Activated CD4-positive, alpha-beta T cell treated with anti-CD3 and anti-CD28 coated beads, Interleukin-2, amount 10 ng/mL, durations not matched to agents 24 days and 14 days (primary cell): ENCODE measurements around the gene PP2D1. TPM values are rescaled to one million over a fixed set of nuclear protein-coding genes. Genes with fewer than 3 reads are reported as not detected.
A peak's percentile ranks its signal among the peaks of the same experiment; 100 is the strongest.

ENCODE experiments used
- DNase-seq: peaks from one replicate; pipeline ENCODE4 v3.0.0; 2022
- H3K27ac Mint-ChIP-seq: one replicate; pipeline ENCODE4 v1.8.0; 2022; ENCODE audit warnings: mild to moderate bottlenecking, mixed read lengths
- H3K27me3 Mint-ChIP-seq: one replicate; pipeline ENCODE4 v1.8.0; 2022; ENCODE audit warnings: mixed read lengths
- H3K36me3 Mint-ChIP-seq: one replicate; pipeline ENCODE4 v1.8.0; 2022; ENCODE audit warnings: low read depth, mild to moderate bottlenecking, mixed read lengths
- H3K4me1 Mint-ChIP-seq: one replicate; pipeline ENCODE4 v1.8.0; 2021; ENCODE audit warnings: mixed read lengths
- H3K4me3 Mint-ChIP-seq: one replicate; pipeline ENCODE4 v1.8.0; 2022; ENCODE audit warnings: mild to moderate bottlenecking, moderate library complexity, mixed read lengths
- H3K9me3 Mint-ChIP-seq: one replicate; pipeline ENCODE4 v1.8.0; 2021; ENCODE audit warnings: mixed read lengths
- intact Hi-C: fragments of 100-400 bp; cut with micrococcal nuclease; formaldehyde crosslinking; loops from one replicate; pipeline ENCODE4 v1.15.1; 2023
- total RNA-seq: library from RNA; stranded (reverse); gene quantifications from 2 replicates; pipeline ENCODE4 v1.2.3, GENCODE V29; 2022

Gene PP2D1
- total RNA-seq, 1 donor from 2014 or later = not detected

DNA sequence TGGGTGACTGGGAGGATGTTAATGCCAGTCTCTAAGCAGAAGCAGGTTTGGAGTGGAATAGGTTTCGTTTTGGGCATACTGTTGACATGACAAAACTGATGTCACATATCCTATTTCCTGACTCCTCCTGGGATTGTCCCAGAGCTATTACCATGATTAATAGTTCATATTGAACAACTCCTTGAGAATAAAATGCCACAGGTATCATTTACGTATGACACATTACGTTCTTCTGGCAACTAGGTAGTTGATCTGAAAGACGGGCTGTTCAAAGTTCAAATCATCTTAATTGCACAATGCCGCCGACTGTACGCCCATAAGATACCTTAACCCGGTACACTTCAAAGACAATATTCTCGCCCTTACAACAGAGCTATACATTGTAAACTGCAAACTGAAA lies 66.5 kb downstream of the PP2D1 start:
- Mint-ChIP-seq H3K27ac (peak overlapping the region; percentile 67), H3K36me3 (peaks cover 16% of the 10 kb centered on the region), H3K4me3 (peak overlapping the region; percentile 66), H3K27me3 (peaks cover 3% of the 10 kb centered on the region), H3K4me1 (peaks cover 23% of the 10 kb centered on the region), H3K9me3 (peaks cover 10% of the 10 kb centered on the region)
- intact Hi-C loops = loop anchor here (5.0 kb wide), 1 partner anchor 157 kb away; no protein-coding TSS in a partner anchor
- no peak for DNase-seq

DNA sequence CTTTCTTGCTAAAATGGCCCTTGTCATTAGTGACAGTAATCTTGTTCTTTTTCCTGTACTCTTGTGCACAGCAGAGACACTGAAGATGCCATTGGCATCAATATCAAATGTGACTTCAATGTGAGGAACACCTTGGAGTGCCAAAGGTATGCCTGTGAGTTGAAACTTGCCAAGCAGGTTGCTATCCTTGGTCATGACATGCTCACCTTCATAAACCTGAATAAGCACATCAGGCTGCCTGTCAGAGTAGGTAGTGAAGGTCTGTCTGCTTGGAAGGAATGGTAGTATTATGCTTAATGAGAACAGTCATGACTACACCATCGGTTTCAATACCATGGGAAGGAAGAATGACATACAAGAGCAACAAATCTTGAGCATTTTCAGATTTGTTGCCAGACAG lies 71.4 kb downstream of the PP2D1 start:
- Mint-ChIP-seq H3K4me1 (peaks cover 20% of the 10 kb centered on the region), H3K9me3 (peaks cover 20% of the 10 kb centered on the region), H3K4me3 (no peak overlapping the region), H3K27me3 (no peaks in the 10 kb centered on the region), H3K36me3 (no peaks in the 10 kb centered on the region), H3K27ac (no peak overlapping the region)
- DNase-seq = no peak
- intact Hi-C loops = no loop called here

DNA sequence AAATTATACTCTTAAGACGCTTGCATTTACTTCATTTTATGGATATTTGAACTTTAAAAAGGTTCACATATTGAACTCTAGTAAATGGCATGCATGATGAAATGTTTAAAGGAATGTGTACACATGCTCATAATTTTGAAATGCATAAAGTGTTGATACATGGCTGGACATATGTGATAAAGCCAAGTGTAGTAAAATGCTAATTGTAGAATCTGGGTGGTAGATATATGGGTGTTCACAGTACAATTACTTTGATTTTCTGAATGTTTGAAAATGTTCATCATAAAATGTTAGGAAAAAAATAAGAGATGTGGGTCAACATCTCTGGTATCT lies 73.8 kb downstream of the PP2D1 start:
- H3K27ac Mint-ChIP-seq = peak overlapping the region; percentile 52
- H3K4me1 Mint-ChIP-seq = peaks cover 30% of the 10 kb centered on the region
- H3K9me3 Mint-ChIP-seq = peaks cover 21% of the 10 kb centered on the region
- H3K4me3 Mint-ChIP-seq = no peak overlapping the region
- intact Hi-C loops = loop anchor here (10.0 kb wide), 1 partner anchor 1193 kb away; no protein-coding TSS in a partner anchor
- no peak for DNase-seq
- no peaks in the 10 kb centered on the region for H3K36me3 Mint-ChIP-seq
- H3K27me3 Mint-ChIP-seq = no peaks in the 10 kb centered on the region

DNA sequence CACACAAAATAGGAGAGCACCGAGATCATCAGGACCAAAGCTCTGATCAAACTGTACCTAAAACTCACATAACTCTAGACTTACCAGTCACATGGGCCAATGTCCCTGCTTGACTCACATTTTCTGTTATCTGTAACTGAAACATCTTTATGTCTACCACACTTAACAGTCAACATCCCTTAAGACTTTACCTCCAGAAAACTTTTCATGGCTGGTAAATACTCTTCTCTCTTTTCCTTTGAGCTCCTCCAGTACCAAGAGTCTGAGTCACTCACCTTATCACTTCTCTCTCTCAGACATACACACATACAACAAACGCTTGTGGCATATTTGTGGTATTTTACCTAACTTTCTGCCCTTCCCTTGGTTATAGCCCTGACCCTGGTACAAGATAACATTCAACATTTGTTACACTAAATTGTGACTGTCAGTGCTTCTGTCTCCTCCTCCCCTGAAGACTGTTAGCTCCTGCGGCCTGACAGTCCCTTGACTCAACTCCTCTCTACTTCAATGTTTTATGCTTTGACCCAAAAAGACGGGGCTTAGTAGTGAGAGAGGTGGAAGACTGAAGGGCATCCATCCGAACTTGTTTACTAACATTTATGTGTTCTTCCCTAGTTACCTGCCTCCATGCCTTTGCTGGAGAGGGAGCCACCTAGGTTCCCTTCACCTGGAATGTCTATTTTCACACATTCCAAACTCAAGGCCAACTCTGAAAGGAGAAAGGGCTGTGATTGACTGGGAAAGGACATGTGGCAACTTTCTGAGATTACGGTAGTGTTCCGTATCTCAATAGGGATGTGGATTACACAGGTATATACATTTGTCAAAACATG lies 74.4 kb downstream of the PP2D1 start:
- DNase-seq = peak; percentile 56
- H3K9me3 Mint-ChIP-seq = peaks cover 24% of the 10 kb centered on the region
- H3K27me3 Mint-ChIP-seq = no peaks in the 10 kb centered on the region
- H3K4me1 Mint-ChIP-seq = peaks cover 34% of the 10 kb centered on the region
- intact Hi-C loops = loop anchor here (1.0 to 10.0 kb wide), 3 partner anchors 10 to 1193 kb away; partner anchors contain the start of gene RAB5A
- peak overlapping the region; percentile 18 for H3K4me3 Mint-ChIP-seq
- peak overlapping the region; percentile 85 for H3K27ac Mint-ChIP-seq
- H3K36me3 Mint-ChIP-seq = no peaks in the 10 kb centered on the region

Other genes starting within 250 kb of the PP2D1 start
- 0.44 and 0.85 TPM in 2 replicates for gene EFHB, start 78.0 kb downstream of the PP2D1 start, total RNA-seq
- gene RAB5A, start 65.2 kb downstream of the PP2D1 start, total RNA-seq = 58.7 and 60.5 TPM in 2 replicates
- gene KAT2B, start 28.2 kb upstream of the PP2D1 start, total RNA-seq = 23.3 and 27.9 TPM in 2 replicates
- gene SGO1, start 173.9 kb upstream of the PP2D1 start, total RNA-seq = 20.0 and 23.6 TPM in 2 replicates